KMS-11 (cell line): ENCODE measurements around the gene PRC1.

Experiments
- H2AFZ ChIP-seq: fragments of 200-600 bp; sonication (generic); 2 replicates; pipeline ENCODE4 v1.6.1; 2016; ENCODE audit warnings: antibody characterized with exemption, mixed run types, low read depth
- H3K27ac ChIP-seq: fragments of 200-600 bp; sonication (generic); 2 replicates; pipeline ENCODE4 v1.6.1; 2016; ENCODE audit warnings: mild to moderate bottlenecking, mixed run types
- H3K27me3 ChIP-seq: fragments of 200-600 bp; sonication (generic); 2 replicates; pipeline ENCODE4 v1.6.1; 2017; ENCODE audit warnings: mild to moderate bottlenecking, low read depth, mixed run types, moderate library complexity; ENCODE audit not compliant: insufficient read depth
- H3K36me3 ChIP-seq: fragments of 200-600 bp; sonication (generic); 2 replicates; pipeline ENCODE4 v1.6.1; 2017; ENCODE audit warnings: mild to moderate bottlenecking, mixed run types; ENCODE audit not compliant: insufficient read depth
- H3K4me1 ChIP-seq: fragments of 200-600 bp; sonication (generic); 2 replicates; pipeline ENCODE4 v1.6.1; 2016; ENCODE audit warnings: mild to moderate bottlenecking, low read depth, mixed run types; ENCODE audit not compliant: poor library complexity, severe bottlenecking
- H3K4me2 ChIP-seq: fragments of 200-600 bp; sonication (generic); 2 replicates; pipeline ENCODE4 v1.7.0; 2016; ENCODE audit warnings: mild to moderate bottlenecking, mixed run types
- H3K4me3 ChIP-seq: fragments of 200-600 bp; sonication (generic); IDR thresholded peaks from 2 replicates; pipeline ENCODE4 v1.6.1; 2017; ENCODE audit warnings: low read depth, low read length, mixed read lengths; ENCODE audit not compliant: insufficient read depth
- H3K79me2 ChIP-seq: fragments of 200-600 bp; sonication (generic); 2 replicates; pipeline ENCODE4 v1.6.1; 2016; ENCODE audit warnings: low read depth, mixed run types; ENCODE audit not compliant: insufficient read depth
- H3K9ac ChIP-seq: fragments of 200-600 bp; sonication (generic); 2 replicates; pipeline ENCODE4 v1.6.1; 2016; ENCODE audit warnings: mild to moderate bottlenecking, mixed run types
- H4K20me1 ChIP-seq: fragments of 200-600 bp; sonication (generic); 2 replicates; pipeline ENCODE4 v1.6.1; 2016; ENCODE audit warnings: mild to moderate bottlenecking, mixed run types; ENCODE audit not compliant: insufficient read depth
- TF ChIP-seq, protein P1 (sequence below): fragments of 200-600 bp; sonication (generic); conservative IDR thresholded peaks from 2 replicates; pipeline ENCODE4 v1.6.1; 2017; ENCODE audit warnings: low read depth, mild to moderate bottlenecking, antibody characterized with exemption, low read length, moderate library complexity, mixed read lengths

PRC1 gene, protein sequence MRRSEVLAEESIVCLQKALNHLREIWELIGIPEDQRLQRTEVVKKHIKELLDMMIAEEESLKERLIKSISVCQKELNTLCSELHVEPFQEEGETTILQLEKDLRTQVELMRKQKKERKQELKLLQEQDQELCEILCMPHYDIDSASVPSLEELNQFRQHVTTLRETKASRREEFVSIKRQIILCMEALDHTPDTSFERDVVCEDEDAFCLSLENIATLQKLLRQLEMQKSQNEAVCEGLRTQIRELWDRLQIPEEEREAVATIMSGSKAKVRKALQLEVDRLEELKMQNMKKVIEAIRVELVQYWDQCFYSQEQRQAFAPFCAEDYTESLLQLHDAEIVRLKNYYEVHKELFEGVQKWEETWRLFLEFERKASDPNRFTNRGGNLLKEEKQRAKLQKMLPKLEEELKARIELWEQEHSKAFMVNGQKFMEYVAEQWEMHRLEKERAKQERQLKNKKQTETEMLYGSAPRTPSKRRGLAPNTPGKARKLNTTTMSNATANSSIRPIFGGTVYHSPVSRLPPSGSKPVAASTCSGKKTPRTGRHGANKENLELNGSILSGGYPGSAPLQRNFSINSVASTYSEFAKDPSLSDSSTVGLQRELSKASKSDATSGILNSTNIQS

DNA sequence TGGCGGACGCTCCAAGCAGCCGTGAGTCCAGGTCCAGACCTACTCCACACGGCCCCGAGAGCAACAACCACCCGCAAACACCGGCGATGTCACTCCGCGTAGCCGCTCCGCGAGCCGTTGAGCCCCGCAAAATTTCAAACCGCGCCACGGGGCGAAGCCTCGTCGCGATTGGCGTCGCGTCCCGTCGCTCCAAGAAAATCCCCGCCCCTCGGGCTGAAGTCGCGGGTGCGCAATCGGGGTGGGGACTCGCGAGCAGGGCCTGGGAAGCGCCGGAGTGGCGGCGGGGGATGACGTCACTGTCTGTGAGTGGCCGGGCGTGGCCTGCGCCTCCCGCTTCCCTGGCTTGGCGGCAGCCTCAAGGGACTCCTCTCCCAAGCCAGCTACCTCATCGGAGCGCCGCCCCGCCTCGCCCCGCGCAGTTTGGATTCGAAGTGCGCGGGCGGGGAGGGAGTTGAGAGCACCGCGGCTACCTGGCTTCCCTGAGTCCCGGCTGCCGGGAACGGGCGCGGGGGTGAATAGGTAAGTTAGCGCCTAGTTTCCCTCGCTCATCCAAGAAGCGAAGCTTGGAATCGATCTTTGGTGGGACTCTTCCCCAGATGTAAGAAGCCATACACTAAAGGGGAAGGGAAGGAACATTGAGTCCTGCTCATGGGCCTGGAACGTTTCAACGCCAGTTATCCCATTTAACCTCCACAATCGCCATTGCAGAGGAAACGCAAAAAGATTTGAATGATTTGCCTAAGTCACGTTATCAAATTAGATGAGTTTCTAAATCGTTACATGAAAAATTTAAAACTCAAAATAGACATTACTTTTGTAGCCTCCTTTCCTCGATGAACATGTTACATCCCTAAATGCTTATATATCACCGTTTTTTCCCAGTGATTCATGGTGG is at the start of gene PRC1:
Gene PRC1, minus strand, starts transcription at position 119 of the 895 bp plus-strand sequence. Its CDS starts 118 bp downstream, at position 1.
- Histone ChIP-seq H4K20me1 (no peaks in the 10 kb centered on the region), H3K4me1 (peaks cover 24% of the 10 kb centered on the region), H2AFZ (peak within 1 kb of the TSS; percentile 88), H3K27me3 (no peaks in the 10 kb centered on the region), H3K36me3 (no peaks in the 10 kb centered on the region), H3K27ac (peak within 1 kb of the TSS; percentile 85), H3K4me2 (peak within 1 kb of the TSS; percentile 65), H3K9ac (peak within 1 kb of the TSS; percentile 97), H3K4me3 (peak within 1 kb of the TSS; percentile 68), H3K79me2 (peaks cover 46% of the 10 kb centered on the region)
- TF ChIP-seq, protein P1, sequence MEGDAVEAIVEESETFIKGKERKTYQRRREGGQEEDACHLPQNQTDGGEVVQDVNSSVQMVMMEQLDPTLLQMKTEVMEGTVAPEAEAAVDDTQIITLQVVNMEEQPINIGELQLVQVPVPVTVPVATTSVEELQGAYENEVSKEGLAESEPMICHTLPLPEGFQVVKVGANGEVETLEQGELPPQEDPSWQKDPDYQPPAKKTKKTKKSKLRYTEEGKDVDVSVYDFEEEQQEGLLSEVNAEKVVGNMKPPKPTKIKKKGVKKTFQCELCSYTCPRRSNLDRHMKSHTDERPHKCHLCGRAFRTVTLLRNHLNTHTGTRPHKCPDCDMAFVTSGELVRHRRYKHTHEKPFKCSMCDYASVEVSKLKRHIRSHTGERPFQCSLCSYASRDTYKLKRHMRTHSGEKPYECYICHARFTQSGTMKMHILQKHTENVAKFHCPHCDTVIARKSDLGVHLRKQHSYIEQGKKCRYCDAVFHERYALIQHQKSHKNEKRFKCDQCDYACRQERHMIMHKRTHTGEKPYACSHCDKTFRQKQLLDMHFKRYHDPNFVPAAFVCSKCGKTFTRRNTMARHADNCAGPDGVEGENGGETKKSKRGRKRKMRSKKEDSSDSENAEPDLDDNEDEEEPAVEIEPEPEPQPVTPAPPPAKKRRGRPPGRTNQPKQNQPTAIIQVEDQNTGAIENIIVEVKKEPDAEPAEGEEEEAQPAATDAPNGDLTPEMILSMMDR = no peak

DNA sequence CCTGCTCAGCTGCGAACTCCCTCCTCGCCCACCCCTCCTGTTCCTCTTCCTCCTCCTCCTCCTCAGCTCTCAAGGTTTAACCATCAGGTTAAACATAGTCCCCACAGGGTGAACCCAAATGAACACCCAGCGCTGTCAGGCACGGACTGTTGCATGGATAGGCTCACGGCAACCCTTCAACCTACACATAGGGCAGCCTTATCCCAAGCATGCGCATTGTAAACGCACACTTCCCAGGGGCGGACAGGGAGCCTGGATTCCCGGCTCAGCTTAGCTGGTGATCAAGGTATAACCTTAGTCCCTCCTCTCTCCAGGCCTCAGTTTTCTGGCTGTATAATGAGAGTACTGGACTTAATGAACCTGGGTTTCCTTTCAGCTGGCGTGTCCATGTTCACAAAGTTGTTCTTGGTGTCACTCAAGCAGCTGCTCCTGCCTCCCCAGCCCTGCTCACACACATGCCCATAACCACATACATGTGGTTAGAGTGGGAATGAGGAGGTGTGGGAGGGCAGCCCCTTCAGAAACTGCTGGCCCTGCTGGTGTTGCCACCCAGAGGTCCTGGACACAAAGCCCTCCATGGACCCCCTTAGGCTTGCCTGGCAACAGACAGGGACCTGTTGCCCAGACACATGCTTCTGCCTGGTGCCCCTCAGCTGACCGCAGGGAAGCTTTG is 49.0 kb upstream of the PRC1 start:
- Histone ChIP-seq H3K27me3 (no peaks in the 10 kb centered on the region), H4K20me1 (no peaks in the 10 kb centered on the region), H3K4me3 (no peak overlapping the region), H3K4me1 (peaks cover 21% of the 10 kb centered on the region), H2AFZ (no peak overlapping the region), H3K79me2 (no peaks in the 10 kb centered on the region), H3K4me2 (no peak overlapping the region), H3K9ac (no peak overlapping the region), H3K36me3 (no peaks in the 10 kb centered on the region), H3K27ac (no peak overlapping the region)
- TF ChIP-seq, protein P1 = no peak

DNA sequence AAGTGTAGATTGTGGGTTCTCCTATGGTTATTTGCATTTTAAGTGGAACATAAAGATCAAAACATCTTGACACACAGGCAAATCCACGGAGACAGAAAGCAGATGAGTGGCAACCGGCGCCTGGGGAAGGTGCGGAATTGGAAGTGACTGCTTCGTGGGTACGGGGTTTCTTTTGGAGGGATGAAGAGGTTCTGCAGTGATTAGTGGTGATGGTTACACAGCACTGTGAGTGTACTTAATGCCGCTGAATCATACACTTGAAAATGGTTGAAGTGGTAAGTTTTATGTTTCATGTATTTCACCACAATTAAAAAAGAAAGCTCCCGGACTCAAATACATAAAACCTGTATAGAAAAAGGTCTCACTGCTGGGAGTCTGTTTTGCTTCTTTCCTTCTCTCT is 46.5 kb upstream of the PRC1 start:
- H4K20me1 ChIP-seq = no peaks in the 10 kb centered on the region
- no peak overlapping the region for H3K9ac ChIP-seq
- H3K79me2 ChIP-seq = no peaks in the 10 kb centered on the region
- H3K4me3 ChIP-seq = no peak overlapping the region
- no peak overlapping the region for H3K27ac ChIP-seq
- H3K4me2 ChIP-seq = no peak overlapping the region
- H3K36me3 ChIP-seq = no peaks in the 10 kb centered on the region
- TF ChIP-seq, protein P1 = no peak
- H2AFZ ChIP-seq = no peak overlapping the region
- no peaks in the 10 kb centered on the region for H3K27me3 ChIP-seq
- peaks cover 12% of the 10 kb centered on the region for H3K4me1 ChIP-seq

DNA sequence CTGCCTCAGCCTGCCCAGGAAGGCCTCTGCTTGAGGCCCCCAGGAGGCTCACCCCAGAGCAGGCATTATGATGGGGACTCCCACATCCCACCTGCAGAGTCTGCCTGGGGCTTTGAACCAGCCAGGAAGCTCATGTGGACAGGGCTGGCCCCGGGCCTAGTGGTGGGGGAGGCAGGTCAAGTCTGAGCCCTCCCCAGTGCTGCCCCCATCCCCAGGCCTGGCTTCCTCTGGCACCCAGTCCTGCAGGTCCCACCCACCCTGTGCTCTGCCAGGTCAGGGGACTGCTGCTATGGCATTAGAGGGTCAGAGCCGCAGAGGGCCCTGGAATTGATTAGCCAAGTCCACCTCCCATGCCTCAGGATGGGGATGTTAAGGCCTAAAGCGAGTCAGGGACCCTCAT is 45.7 kb upstream of the PRC1 start:
- Histone ChIP-seq H4K20me1 (no peaks in the 10 kb centered on the region), H3K4me2 (no peak overlapping the region)
- TF ChIP-seq, protein P1 = no peak

More for the DNA sequence above, 45.7 kb upstream of the PRC1 start:
- Histone ChIP-seq H3K27ac (no peak overlapping the region), H3K27me3 (no peaks in the 10 kb centered on the region), H3K36me3 (no peaks in the 10 kb centered on the region), H2AFZ (no peak overlapping the region), H3K79me2 (no peaks in the 10 kb centered on the region), H3K4me1 (peaks cover 6% of the 10 kb centered on the region), H3K9ac (no peak overlapping the region), H3K4me3 (no peak overlapping the region)
